A673 (cell line): ENCODE results near the gene GUCA2A. TPM values are rescaled to one million over a fixed set of nuclear protein-coding genes. Genes with fewer than 3 reads are reported as not detected.

Source experiments
- BruUV-seq: library from RNA; stranded (reverse); fragments of 400-500 nt; replicated peaks from 2 replicates; lab custom pipeline; 2021; lab: Mats Ljungman, UMichigan
- CTCF ChIA-PET: fragments of 300-600 bp; sonication (Branson Sonifier 250); formaldehyde crosslinking; loops from one replicate; lab custom pipeline; 2022; ENCODE audit warnings: antibody characterized with exemption; lab: Charles Lee
- POLR2A ChIA-PET: fragments of 300-600 bp; sonication (Branson Sonifier 250); formaldehyde crosslinking; loops from one replicate; lab custom pipeline; 2022; ENCODE audit warnings: antibody characterized with exemption; ENCODE audit not compliant: low non-redundant PET; lab: Charles Lee
- DNase-seq: peaks from one replicate; pipeline ENCODE4 v3.0.0-alpha.2; 2015; ENCODE audit warnings: low spot score
- H3K27ac ChIP-seq: fragments of 200-600 bp; sonication (generic); 2 replicates; pipeline ENCODE4 v1.5.1; 2016; ENCODE audit warnings: mixed run types, low read depth, mild to moderate bottlenecking, mixed read lengths, antibody characterized with exemption, low read length; ENCODE audit not compliant: poor library complexity, severe bottlenecking
- H3K27me3 ChIP-seq: fragments of 200-600 bp; sonication (generic); replicated peaks from 2 replicates; pipeline ENCODE4 v1.6.1; 2017; ENCODE audit warnings: mixed run types, low read depth, mild to moderate bottlenecking, mixed read lengths, antibody characterized with exemption, low read length; ENCODE audit not compliant: insufficient read depth, poor library complexity
- H3K36me3 ChIP-seq: fragments of 200-600 bp; sonication (generic); 2 replicates; pipeline ENCODE4 v1.6.1; 2016; ENCODE audit warnings: mixed run types, mild to moderate bottlenecking, mixed read lengths, antibody characterized with exemption, low read length; ENCODE audit not compliant: insufficient read depth, poor library complexity, severe bottlenecking
- H3K4me1 ChIP-seq: fragments of 200-600 bp; sonication (generic); 2 replicates; pipeline ENCODE4 v1.6.1; 2017; ENCODE audit warnings: mixed run types, mild to moderate bottlenecking, mixed read lengths, antibody characterized with exemption, low read length; ENCODE audit not compliant: insufficient read depth, poor library complexity, severe bottlenecking
- H3K4me3 ChIP-seq: fragments of 200-600 bp; sonication (generic); 2 replicates; pipeline ENCODE4 v1.5.1; 2016; ENCODE audit warnings: low read depth, mixed run types, mild to moderate bottlenecking, mixed read lengths, low read length; ENCODE audit not compliant: poor library complexity, severe bottlenecking
- H3K9me3 ChIP-seq: fragments of 200-600 bp; sonication (generic); 2 replicates; pipeline ENCODE4 v1.6.1; 2016; ENCODE audit warnings: mixed run types, low read depth, mild to moderate bottlenecking, mixed read lengths, antibody characterized with exemption, low read length; ENCODE audit not compliant: poor library complexity, severe bottlenecking
- CTCF ChIP-seq: fragments of 300-800, 200-600 bp; sonication (generic); conservative IDR thresholded peaks from 2 replicates; pipeline ENCODE4 v1.5.1; 2017; ENCODE audit warnings: low read depth, mild to moderate bottlenecking, antibody characterized with exemption, low read length, moderate library complexity, mixed read lengths
- EZH2 ChIP-seq: fragments of 200-600 bp; sonication (generic); IDR thresholded peaks from 2 replicates; pipeline ENCODE4 v1.6.1; 2017; ENCODE audit warnings: borderline replicate concordance, low read depth, mild to moderate bottlenecking, mixed read lengths, antibody characterized with exemption, low read length; ENCODE audit not compliant: poor library complexity, severe bottlenecking
- intact Hi-C: fragments of 100-400 bp; cut with micrococcal nuclease; formaldehyde crosslinking; loops from one replicate; pipeline ENCODE4 v1.10.0; 2022; ENCODE audit not compliant: unreplicated experiment
- total RNA-seq: library from RNA; stranded (reverse); gene quantifications from 2 replicates; pipeline ENCODE4 v1.2.3, GENCODE V29; 2021

Gene GUCA2A
- total RNA-seq, 1 experiment from 2014 or later: not detected

GRCh38 chr1:42198251-42198650 is 33.7 kb upstream of the GUCA2A start:
- TF ChIP-seq EZH2 (no peak), CTCF (no peak)
- peaks cover 16% of the 10 kb centered on the region for H3K36me3 ChIP-seq
- ChIA-PET POLR2A (no interaction called here), CTCF (no interaction called here)
- intact Hi-C loops: no loop called here
- H3K27ac ChIP-seq: no peak overlapping the region
- H3K9me3 ChIP-seq: no peaks in the 10 kb centered on the region
- H3K27me3 ChIP-seq: no peaks in the 10 kb centered on the region
- no TSS peak for BruUV-seq
- DNase-seq: no peak
- no peaks in the 10 kb centered on the region for H3K4me1 ChIP-seq
- no peak overlapping the region for H3K4me3 ChIP-seq

DNA sequence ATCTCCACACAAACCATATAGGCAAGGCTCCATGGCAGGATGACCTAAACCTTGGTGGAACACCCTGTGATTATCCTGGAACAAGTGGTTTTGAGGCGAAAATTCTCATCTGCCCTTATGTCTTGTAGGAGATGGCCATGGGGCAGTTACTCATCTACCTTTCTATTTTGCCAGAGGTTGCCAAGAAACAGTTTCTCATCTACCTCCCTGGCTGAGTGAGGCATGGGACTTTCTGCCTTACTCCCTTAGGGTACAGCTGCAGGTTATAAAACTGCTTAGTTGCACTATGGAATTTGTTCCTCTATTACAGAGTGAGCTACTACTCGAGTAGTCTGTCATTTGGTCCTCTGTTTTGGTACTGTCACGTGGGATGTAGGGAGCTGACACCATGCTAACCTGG is 31.3 kb upstream of the GUCA2A start:
- no TSS peak for BruUV-seq
- POLR2A ChIA-PET: no interaction called here

DNA sequence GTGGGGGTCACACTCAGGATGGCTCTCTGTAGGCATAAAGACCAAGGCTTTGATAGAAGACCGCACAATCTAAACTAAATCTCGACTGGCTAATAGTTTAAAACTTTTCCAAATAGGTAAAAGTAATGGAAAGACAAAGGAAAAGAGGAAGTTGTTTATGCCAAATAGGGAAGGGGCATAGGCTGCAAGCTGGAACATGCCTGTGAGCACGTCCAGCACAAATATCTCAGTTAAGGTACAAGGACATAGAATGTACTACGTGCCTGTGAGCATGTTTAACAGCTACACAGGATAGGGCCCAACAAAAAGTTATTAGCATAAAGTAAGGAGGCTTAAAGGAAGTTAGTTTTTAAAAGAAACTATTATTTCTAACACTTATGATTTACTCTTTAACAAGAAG is 27.6 kb upstream of the GUCA2A start:
- ChIA-PET CTCF (interaction anchor here (0.7 kb wide), 1 partner anchor 49 kb away, joined by 3 read pairs; no protein-coding TSS in a partner anchor), POLR2A (interaction anchor here (0.7 kb wide), 1 partner anchor 34 kb away, joined by 5 read pairs; no protein-coding TSS in a partner anchor)
- no peaks in the 10 kb centered on the region for H3K27me3 ChIP-seq
- no peaks in the 10 kb centered on the region for H3K4me1 ChIP-seq
- TF ChIP-seq EZH2 (no peak), CTCF (no peak)
- no peak overlapping the region for H3K27ac ChIP-seq
- intact Hi-C loops: no loop called here
- DNase-seq: no peak
- H3K4me3 ChIP-seq: no peak overlapping the region
- peaks cover 15% of the 10 kb centered on the region for H3K36me3 ChIP-seq
- no TSS peak for BruUV-seq
- no peaks in the 10 kb centered on the region for H3K9me3 ChIP-seq

More for the DNA sequence above, 31.3 kb upstream of the GUCA2A start:
- H3K36me3 ChIP-seq: peaks cover 12% of the 10 kb centered on the region
- no peak for DNase-seq
- intact Hi-C loops: no loop called here
- no peak overlapping the region for H3K4me3 ChIP-seq
- CTCF ChIA-PET: no interaction called here
- no peaks in the 10 kb centered on the region for H3K9me3 ChIP-seq
- H3K27ac ChIP-seq: no peak overlapping the region
- TF ChIP-seq EZH2 (no peak), CTCF (no peak)
- no peaks in the 10 kb centered on the region for H3K27me3 ChIP-seq
- no peaks in the 10 kb centered on the region for H3K4me1 ChIP-seq
